ENCODE measurements around the gene SP6.

- no peak for TF ChIP-seq CTCF (IDR thresholded peaks at IDR 0.05)
- no peak for TF ChIP-seq POLR2A (IDR thresholded peaks at IDR 0.05)
Measured at GRCh38 chr17:47853616-47854015, 2.7 kb upstream of the SP6 start.
